Hematopoietic multipotent progenitor cell (in vitro differentiated cells): ENCODE data around the gene LY6G6F. TPM values are rescaled to one million over a fixed set of nuclear protein-coding genes. Genes with fewer than 3 reads are reported as not detected.
A peak's percentile ranks its signal among the peaks of the same experiment; 100 is the strongest.

Experiments
- DNase-seq, 3 donors: peaks; one replicate each; pipeline ENCODE4 v3.0.0-alpha.2; 2011 to 2015; ENCODE audit warnings: low read depth in 2 of 3, low spot score in 2 of 3
- total RNA-seq: library from RNA; depleted of rRNA; stranded (reverse); fragments of >200 nt; gene quantifications from one replicate; pipeline ENCODE4 v1.2.3, GENCODE V29; 2012

The LY6G6F gene
- total RNA-seq, 1 donor, result 0.54 TPM

- no peak for DNase-seq
These were observed 15.5 kb downstream of the LY6G6F start for GRCh38 chr6:31722173-31722572.

GRCh38 chr6:31723245-31723979, 16.7 kb downstream of the LY6G6F start, which contains the start of gene MPIG6B:
MPIG6B (plus strand) TSS chr6:31723373; CDS start chr6:31723384, 11 bp downstream.
- DNase-seq, result peak in 2 of 3 donors; percentile 58 to 76

- peak in 1 of 3 donors; percentile 14 for DNase-seq
These were observed 17.5 kb downstream of the LY6G6F start for GRCh38 chr6:31723980-31724691.

GRCh38 chr6:31725502-31726350, 19.1 kb downstream of the LY6G6F start:
- DNase-seq, result peak in 1 of 3 donors; percentile 9

GRCh38 chr6:31727034-31727716, 20.5 kb downstream of the LY6G6F start:
- DNase-seq, result peak in 1 of 3 donors; percentile 82

- DNase-seq, result peak in 1 of 3 donors; percentile 90
These were observed 21.3 kb downstream of the LY6G6F start for GRCh38 chr6:31727717-31728671.

- DNase-seq, result no peak
These were observed 22.3 kb downstream of the LY6G6F start, which contains the start of gene DDAH2 for GRCh38 chr6:31728767-31729514. DDAH2 (minus strand) TSS chr6:31729299; CDS start chr6:31729161, 138 bp downstream.

- DNase-seq, result peak; percentile 61 to 92 (median 87)
These were observed 22.9 kb downstream of the LY6G6F start for GRCh38 chr6:31729515-31729978.

- peak; percentile 47 to 96 (median 92) for DNase-seq
These were observed 23.4 kb downstream of the LY6G6F start for GRCh38 chr6:31729979-31730630.

- peak in 1 of 3 donors; percentile 8 for DNase-seq
These were observed 24.0 kb downstream of the LY6G6F start for GRCh38 chr6:31730631-31731086.

- DNase-seq, result no peak
These were observed 25.4 kb downstream of the LY6G6F start for GRCh38 chr6:31732029-31732428.

- DNase-seq, result no peak
These were observed 27.1 kb downstream of the LY6G6F start for GRCh38 chr6:31733734-31734133.

- DNase-seq, result no peak
These were observed 27.7 kb downstream of the LY6G6F start for GRCh38 chr6:31734247-31734820.

GRCh38 chr6:31734821-31735406, 28.2 kb downstream of the LY6G6F start:
- peak in 2 of 3 donors; percentile 84 to 91 for DNase-seq

GRCh38 chr6:31736021-31736767, 29.5 kb downstream of the LY6G6F start, which contains the start of gene CLIC1:
CLIC1 (minus strand) TSS chr6:31736530; CDS start chr6:31736300, 230 bp downstream.
- DNase-seq, result peak; percentile 34 to 89 (median 76)

GRCh38 chr6:31736768-31737314, 30.2 kb downstream of the LY6G6F start:
- DNase-seq, result no peak
